ENCODE measurements around the gene APOM. TPM values are rescaled to one million over a fixed set of nuclear protein-coding genes. Genes with fewer than 3 reads are reported as not detected.

APOM gene
- total RNA-seq, 1 experiment from 2014 or later = 2.5 TPM

DNA sequence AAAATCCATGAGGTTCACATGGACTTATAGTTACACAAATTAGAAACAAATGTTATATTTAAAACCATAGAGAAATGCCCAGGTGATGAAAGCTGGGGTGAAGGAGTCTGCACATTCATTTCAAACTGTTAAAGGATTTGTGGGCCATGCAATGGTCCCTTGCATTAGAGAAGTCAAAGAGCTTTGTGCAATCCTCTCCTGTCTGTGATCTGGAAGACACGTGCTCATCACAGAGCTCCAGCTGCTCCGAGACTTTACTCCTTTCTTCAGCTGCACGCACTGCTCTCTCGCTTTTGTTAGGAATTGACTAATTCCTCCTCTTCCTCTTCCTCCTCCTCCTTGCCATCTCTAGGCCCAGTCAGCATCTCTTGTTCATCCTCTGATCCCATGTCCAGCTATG, 44.7 kb upstream of the APOM start:
- Histone ChIP-seq H3K27me3 (replicated peaks; ENCODE audit: insufficient read depth, low read depth, low read length, poor library complexity) (no peaks in the 10 kb centered on the region), H3K27ac (ENCODE audit: low read depth, low read length, poor library complexity, severe bottlenecking) (no peak overlapping the region), H3K36me3 (ENCODE audit: insufficient read depth, low read length, poor library complexity, severe bottlenecking) (no peaks in the 10 kb centered on the region), H3K4me1 (ENCODE audit: insufficient read depth, low read length, poor library complexity, severe bottlenecking) (peaks cover 11% of the 10 kb centered on the region), H3K9me3 (ENCODE audit: low read depth, low read length, poor library complexity, severe bottlenecking) (no peaks in the 10 kb centered on the region), H3K4me3 (ENCODE audit: low read depth, low read length, poor library complexity, severe bottlenecking) (no peak overlapping the region)
- no peak for TF ChIP-seq CTCF (conservative IDR thresholded peaks at IDR 0.05; ENCODE audit: low read depth, low read length)
- TF ChIP-seq EZH2 (IDR thresholded peaks at IDR 0.05; ENCODE audit: borderline replicate concordance, low read depth, low read length, poor library complexity, severe bottlenecking) = no peak
- BruUV-seq (replicated peaks) = no TSS peak
- ChIA-PET CTCF (interaction anchor here (0.7 kb wide), 1 partner anchor 77 kb away, joined by 4 read pairs; no protein-coding TSS in a partner anchor), POLR2A (ENCODE audit: low non-redundant PET) (no interaction called here)
- no peak for DNase-seq (ENCODE audit: low spot score)
- intact Hi-C loops (cut with micrococcal nuclease; ENCODE audit: unreplicated experiment) = no loop called here

DNA sequence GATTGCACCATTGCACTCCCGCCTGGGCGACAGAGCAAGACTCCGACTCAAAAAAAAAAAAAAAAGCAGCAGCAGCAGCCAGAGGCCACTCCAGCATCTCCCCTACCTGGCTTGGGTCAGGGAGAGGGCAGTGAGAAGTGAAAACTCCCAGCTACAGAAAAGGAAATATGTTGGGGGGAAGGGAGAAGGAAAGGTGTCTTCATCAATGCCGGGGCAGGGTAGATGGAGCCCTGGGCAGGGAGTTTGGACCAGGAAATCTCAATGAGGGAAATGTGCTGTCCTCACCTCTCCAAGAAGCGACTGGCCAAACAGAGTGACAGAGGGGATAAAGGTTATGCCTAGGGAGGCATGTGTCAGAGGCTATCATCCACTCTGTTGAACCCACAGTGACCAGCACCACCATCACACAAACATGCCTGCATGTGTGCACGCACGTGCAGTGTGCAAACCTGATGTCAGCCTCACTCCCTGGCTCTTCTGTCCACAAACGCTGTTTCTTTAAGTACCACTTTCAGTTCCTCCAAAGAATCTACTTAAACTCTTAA, 41.5 kb upstream of the APOM start:
- Histone ChIP-seq H3K27ac (ENCODE audit: low read depth, low read length, poor library complexity, severe bottlenecking) (peak overlapping the region; percentile 14), H3K4me1 (ENCODE audit: insufficient read depth, low read length, poor library complexity, severe bottlenecking) (peaks cover 11% of the 10 kb centered on the region), H3K27me3 (replicated peaks; ENCODE audit: insufficient read depth, low read depth, low read length, poor library complexity) (no peaks in the 10 kb centered on the region), H3K9me3 (ENCODE audit: low read depth, low read length, poor library complexity, severe bottlenecking) (no peaks in the 10 kb centered on the region), H3K4me3 (ENCODE audit: low read depth, low read length, poor library complexity, severe bottlenecking) (no peak overlapping the region), H3K36me3 (ENCODE audit: insufficient read depth, low read length, poor library complexity, severe bottlenecking) (no peaks in the 10 kb centered on the region)
- ChIA-PET POLR2A (ENCODE audit: low non-redundant PET) (no interaction called here), CTCF (no interaction called here)
- no TSS peak for BruUV-seq (replicated peaks)
- intact Hi-C loops (cut with micrococcal nuclease; ENCODE audit: unreplicated experiment) = no loop called here
- no peak for TF ChIP-seq EZH2 (IDR thresholded peaks at IDR 0.05; ENCODE audit: borderline replicate concordance, low read depth, low read length, poor library complexity, severe bottlenecking)
- no peak for TF ChIP-seq CTCF (conservative IDR thresholded peaks at IDR 0.05; ENCODE audit: low read depth, low read length)
- DNase-seq (ENCODE audit: low spot score) = no peak

GRCh38 chr6:31614684-31615578, 40.8 kb upstream of the APOM start, which contains the start of gene AIF1:
AIF1 (plus strand) TSS chr6:31615234; CDS start chr6:31615330, 96 bp downstream.
- ChIA-PET POLR2A (ENCODE audit: low non-redundant PET) (no interaction called here), CTCF (no interaction called here)
- Histone ChIP-seq H3K4me1 (ENCODE audit: insufficient read depth, low read length, poor library complexity, severe bottlenecking) (peaks cover 11% of the 10 kb centered on the region), H3K9me3 (ENCODE audit: low read depth, low read length, poor library complexity, severe bottlenecking) (no peaks in the 10 kb centered on the region), H3K27ac (ENCODE audit: low read depth, low read length, poor library complexity, severe bottlenecking) (peak within 1 kb of the TSS; percentile 14), H3K27me3 (replicated peaks; ENCODE audit: insufficient read depth, low read depth, low read length, poor library complexity) (no peaks in the 10 kb centered on the region), H3K36me3 (ENCODE audit: insufficient read depth, low read length, poor library complexity, severe bottlenecking) (no peaks in the 10 kb centered on the region), H3K4me3 (ENCODE audit: low read depth, low read length, poor library complexity, severe bottlenecking) (no peak within 1 kb of the TSS)
- no peak for TF ChIP-seq CTCF (conservative IDR thresholded peaks at IDR 0.05; ENCODE audit: low read depth, low read length)
- no peak for TF ChIP-seq EZH2 (IDR thresholded peaks at IDR 0.05; ENCODE audit: borderline replicate concordance, low read depth, low read length, poor library complexity, severe bottlenecking)
- no TSS peak for BruUV-seq (replicated peaks)
- DNase-seq (ENCODE audit: low spot score) = no peak
- intact Hi-C loops (cut with micrococcal nuclease; ENCODE audit: unreplicated experiment) = loop anchor here (1.0 kb wide), 1 partner anchor 31 kb away; no protein-coding TSS in a partner anchor

Measured in A673 (cell line).